WTC11 (cell line): ENCODE results near the gene SSU72. TPM values are rescaled to one million over a fixed set of nuclear protein-coding genes. Genes with fewer than 3 reads are reported as not detected.
A peak's percentile ranks its signal among the peaks of the same experiment; 100 is the strongest.

Experiments used
- ATAC-seq: fragments of 200-7000 bp; cut with Tn5 transposase; 2 replicates; pipeline ENCODE4 v1.10.0; 2021; ENCODE audit warnings: mild to moderate bottlenecking, moderate library complexity
- CTCF ChIA-PET: fragments of 300-600 bp; sonication (Branson Sonifier 250); formaldehyde crosslinking; loops from one replicate; lab custom pipeline; 2021; ENCODE audit warnings: antibody characterized with exemption; lab: Charles Lee
- POLR2A ChIA-PET: fragments of 350-600 bp; sonication (Branson Sonifier 250); formaldehyde crosslinking; loops from one replicate; lab custom pipeline; 2021; ENCODE audit warnings: antibody characterized with exemption; lab: Charles Lee
- DNase-seq: peaks from one replicate; pipeline ENCODE4 v3.0.0; 2021; ENCODE audit warnings: low spot score
- H3K27ac Mint-ChIP-seq: 2 replicates; pipeline ENCODE4 v1.8.0; 2021; ENCODE audit warnings: mixed read lengths
- H3K27me3 Mint-ChIP-seq: 2 replicates; pipeline ENCODE4 v1.8.0; 2021; ENCODE audit warnings: low read depth, mild to moderate bottlenecking, moderate library complexity, mixed read lengths
- H3K36me3 Mint-ChIP-seq: 2 replicates; pipeline ENCODE4 v1.8.0; 2021; ENCODE audit warnings: mixed read lengths
- H3K4me1 Mint-ChIP-seq: 2 replicates; pipeline ENCODE4 v1.8.0; 2022; ENCODE audit warnings: mixed read lengths
- H3K4me3 Mint-ChIP-seq: 2 replicates; pipeline ENCODE4 v1.8.0; 2021; ENCODE audit warnings: mild to moderate bottlenecking, moderate library complexity, mixed read lengths
- H3K9me3 Mint-ChIP-seq: 2 replicates; pipeline ENCODE4 v1.8.0; 2021; ENCODE audit warnings: mixed read lengths
- AR ChIP-seq: fragments of 250-450 bp; sonication (Bioruptor Pico); IDR thresholded peaks from 2 replicates; pipeline ENCODE4 v1.9.0; 2021; ENCODE audit warnings: mild to moderate bottlenecking
- ATF6 ChIP-seq: sonication (generic); formaldehyde crosslinking; IDR thresholded peaks from 2 replicates; pipeline ENCODE4 v1.8.1; 2023; ENCODE audit warnings: mild to moderate bottlenecking, missing genetic modification reagents
- CDX4 ChIP-seq: fragments of 250-450 bp; sonication (Bioruptor Pico); IDR thresholded peaks from 2 replicates; pipeline ENCODE4 v1.9.0; 2021; ENCODE audit warnings: moderate library complexity, mild to moderate bottlenecking, inconsistent platforms, borderline replicate concordance
- ETV6 ChIP-seq: sonication (generic); formaldehyde crosslinking; IDR thresholded peaks from 2 replicates; pipeline ENCODE4 v1.8.1; 2022; ENCODE audit warnings: mild to moderate bottlenecking, missing genetic modification reagents
- FOXP4 ChIP-seq: sonication (generic); formaldehyde crosslinking; IDR thresholded peaks from 2 replicates; pipeline ENCODE4 v1.8.0; 2022; ENCODE audit warnings: mild to moderate bottlenecking, missing genetic modification reagents
- HMGXB4 ChIP-seq: sonication (generic); formaldehyde crosslinking; IDR thresholded peaks from 2 replicates; pipeline ENCODE4 v1.8.1; 2023; ENCODE audit warnings: mild to moderate bottlenecking, moderate library complexity, missing genetic modification reagents
- JUN ChIP-seq: sonication (generic); formaldehyde crosslinking; IDR thresholded peaks from 2 replicates; pipeline ENCODE4 v1.8.0; 2023; ENCODE audit warnings: mild to moderate bottlenecking, missing genetic modification reagents
- MAX ChIP-seq: sonication (generic); formaldehyde crosslinking; IDR thresholded peaks from 2 replicates; pipeline ENCODE4 v1.8.0; 2022; ENCODE audit warnings: mild to moderate bottlenecking, missing genetic modification reagents
- NFE2L1 ChIP-seq: sonication (generic); formaldehyde crosslinking; IDR thresholded peaks from 2 replicates; pipeline ENCODE4 v1.8.1; 2023; ENCODE audit warnings: missing genetic modification reagents
- NR3C1 ChIP-seq: sonication (generic); formaldehyde crosslinking; conservative IDR thresholded peaks from 2 replicates; pipeline ENCODE4 v1.8.1; 2023; ENCODE audit warnings: low read depth, mild to moderate bottlenecking, missing genetic modification reagents
- PRDM15 ChIP-seq: sonication (generic); formaldehyde crosslinking; IDR thresholded peaks from 2 replicates; pipeline ENCODE4 v1.8.0; 2022; ENCODE audit warnings: missing genetic modification reagents
- SP1 ChIP-seq: sonication (generic); formaldehyde crosslinking; conservative IDR thresholded peaks from 2 replicates; pipeline ENCODE4 v1.8.1; 2022; ENCODE audit warnings: missing genetic modification reagents
- TEAD1 ChIP-seq: sonication (generic); formaldehyde crosslinking; IDR thresholded peaks from 2 replicates; pipeline ENCODE4 v1.8.0; 2022; ENCODE audit warnings: mild to moderate bottlenecking, missing genetic modification reagents
- ZBTB43 ChIP-seq: sonication (generic); formaldehyde crosslinking; IDR thresholded peaks from 2 replicates; pipeline ENCODE4 v1.8.1; 2023; ENCODE audit warnings: mild to moderate bottlenecking, missing genetic modification reagents
- ZMAT4 ChIP-seq: fragments of 250-450 bp; sonication (Bioruptor Pico); IDR thresholded peaks from 2 replicates; pipeline ENCODE4 v1.9.0; 2021; ENCODE audit warnings: mild to moderate bottlenecking
- ZNF121 ChIP-seq: sonication (generic); formaldehyde crosslinking; IDR thresholded peaks from 2 replicates; pipeline ENCODE4 v1.8.0; 2023; ENCODE audit warnings: missing genetic modification reagents
- ZNF219 ChIP-seq: sonication (generic); formaldehyde crosslinking; IDR thresholded peaks from 2 replicates; pipeline ENCODE4 v1.8.0; 2023; ENCODE audit warnings: missing genetic modification reagents, mild to moderate bottlenecking, borderline replicate concordance
- ZNF671 ChIP-seq: fragments of 250-450 bp; sonication (Bioruptor Pico); IDR thresholded peaks from 2 replicates; pipeline ENCODE4 v1.8.0; 2021; ENCODE audit warnings: mild to moderate bottlenecking
- total RNA-seq: library from RNA; stranded (reverse); gene quantifications from 3 replicates; pipeline ENCODE4 v1.2.3, GENCODE V29; 2021

SSU72 gene
- total RNA-seq, 1 experiment from 2014 or later = 158 TPM

- H3K4me1 Mint-ChIP-seq = no peaks in the 10 kb centered on the region
- H3K27ac Mint-ChIP-seq = 0 out of 2 replicates have a peak overlapping the region, but pooled peaks have one; percentile 36
- H3K4me3 Mint-ChIP-seq = no peak overlapping the region
- H3K9me3 Mint-ChIP-seq = no peaks in the 10 kb centered on the region
- TF ChIP-seq ETV6 (no peak), TEAD1 (no peak), AR (CRISPR knock-in tag) (no peak), JUN (CRISPR knock-in tag) (no peak), ZNF671 (CRISPR knock-in tag) (no peak), FOXP4 (CRISPR knock-in tag) (no peak), ATF6 (CRISPR knock-in tag) (no peak), CDX4 (CRISPR knock-in tag) (no peak), ZNF121 (no peak), MAX (CRISPR knock-in tag) (no peak), PRDM15 (no peak)
- peaks cover 4% of the 10 kb centered on the region; the same call in 1 of the 2 replicates for H3K36me3 Mint-ChIP-seq
- H3K27me3 Mint-ChIP-seq = no peaks in the 10 kb centered on the region; the same call in 1 of the 2 replicates
- ATAC-seq (peak; percentile 50), DNase-seq (no peak)
- CTCF ChIA-PET = interaction anchor here (0.7 to 1.7 kb wide), 11 partner anchors 9 to 149 kb away, joined by 3 to 11 read pairs (median 4); no protein-coding TSS in a partner anchor
- POLR2A ChIA-PET = interaction anchor here (0.5 to 0.6 kb wide), 2 partner anchors 51 to 86 kb away, joined by 3 to 7 read pairs; no protein-coding TSS in a partner anchor
Observed at GRCh38 chr1:1550591-1551432, 23.9 kb downstream of the SSU72 start.

- POLR2A ChIA-PET = no interaction called here
- H3K9me3 Mint-ChIP-seq = no peaks in the 10 kb centered on the region
- no peak overlapping the region for H3K27ac Mint-ChIP-seq
- DNase-seq (no peak), ATAC-seq (no peak)
- peaks cover 1% of the 10 kb centered on the region for H3K36me3 Mint-ChIP-seq
- no peaks in the 10 kb centered on the region; the same call in 1 of the 2 replicates for H3K27me3 Mint-ChIP-seq
- CTCF ChIA-PET = no interaction called here
- H3K4me3 Mint-ChIP-seq = no peak overlapping the region
- no peaks in the 10 kb centered on the region for H3K4me1 Mint-ChIP-seq
- TF ChIP-seq ETV6 (no peak), NR3C1 (CRISPR knock-in tag) (no peak), SP1 (CRISPR knock-in tag) (no peak), ZBTB43 (CRISPR knock-in tag) (no peak), NFE2L1 (CRISPR knock-in tag) (no peak), ZNF671 (CRISPR knock-in tag) (no peak), HMGXB4 (CRISPR knock-in tag) (no peak), ZMAT4 (CRISPR knock-in tag) (no peak), ZNF219 (CRISPR knock-in tag) (no peak)
Observed at GRCh38 chr1:1550087-1550486, 24.6 kb downstream of the SSU72 start.
